ENCODE results near the gene GRWD1. TPM values are rescaled to one million over a fixed set of nuclear protein-coding genes. Genes with fewer than 3 reads are reported as not detected.

GRWD1 gene
- total and polyA plus RNA-seq, 2 of the 4 experiments (the other 2 are of a cell fraction): 22.0 to 22.5 TPM

DNA sequence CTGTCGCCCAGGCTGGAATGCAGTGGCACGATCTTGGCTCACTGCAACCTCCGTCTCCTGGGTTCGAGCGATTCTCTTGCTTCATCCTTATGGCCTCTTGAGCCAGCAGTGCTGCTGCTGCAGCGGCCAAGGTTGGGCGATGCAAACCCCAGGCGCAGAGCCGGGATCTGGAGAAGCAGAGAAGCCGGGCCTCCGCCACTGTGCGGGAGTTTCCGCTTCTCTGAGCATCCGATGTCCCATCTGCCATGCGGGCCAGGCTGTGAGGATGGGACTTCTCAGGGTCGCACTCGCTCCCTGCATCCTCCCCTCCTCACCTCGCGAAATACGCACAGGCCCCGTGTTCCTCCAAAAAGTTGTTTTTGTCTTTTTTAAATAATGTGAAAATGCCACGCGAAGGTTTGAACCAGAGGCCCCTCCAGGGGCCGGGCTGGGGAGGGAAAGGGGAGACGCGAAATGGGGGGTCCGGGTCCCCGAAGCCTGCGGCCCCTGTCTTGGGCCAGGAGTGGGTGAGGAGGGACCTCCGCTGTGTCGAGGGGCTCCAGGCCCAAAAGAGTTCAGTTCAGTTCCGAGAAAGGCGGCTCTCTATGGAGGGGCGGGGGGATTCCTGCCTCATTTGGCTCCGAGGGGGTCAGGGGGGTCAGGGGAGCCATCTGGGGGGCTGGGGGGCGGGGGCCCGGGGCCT is 39.3 kb downstream of the GRWD1 start:
- 77% methylated on average over 8 of the region's 37 CpGs; no CpG with 5 or more reads in 1 of the 2 experiments for WGBS, 2 experiments (ENCODE audit: extremely low coverage in 2 of 2, insufficient read length in 1 of 2)
- TF ChIP-seq, protein P1, sequence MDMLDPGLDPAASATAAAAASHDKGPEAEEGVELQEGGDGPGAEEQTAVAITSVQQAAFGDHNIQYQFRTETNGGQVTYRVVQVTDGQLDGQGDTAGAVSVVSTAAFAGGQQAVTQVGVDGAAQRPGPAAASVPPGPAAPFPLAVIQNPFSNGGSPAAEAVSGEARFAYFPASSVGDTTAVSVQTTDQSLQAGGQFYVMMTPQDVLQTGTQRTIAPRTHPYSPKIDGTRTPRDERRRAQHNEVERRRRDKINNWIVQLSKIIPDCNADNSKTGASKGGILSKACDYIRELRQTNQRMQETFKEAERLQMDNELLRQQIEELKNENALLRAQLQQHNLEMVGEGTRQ (IDR thresholded peaks at IDR 0.05; ENCODE audit: low read depth, low read length): no peak
- TF ChIP-seq NFE2L2 (IDR thresholded peaks at IDR 0.05; ENCODE audit: low read depth, low read length) (no peak), BHLHE40 (IDR thresholded peaks at IDR 0.05; ENCODE audit: low read depth, low read length) (no peak), SMC3 (IDR thresholded peaks at IDR 0.05; ENCODE audit: low read depth, low read length) (no peak), RCOR1 (IDR thresholded peaks at IDR 0.05; ENCODE audit: insufficient replicate concordance, low read length) (no peak), FOS (IDR thresholded peaks at IDR 0.05; ENCODE audit: low read depth, low read length) (no peak)
- TF ChIP-seq, protein P2, sequence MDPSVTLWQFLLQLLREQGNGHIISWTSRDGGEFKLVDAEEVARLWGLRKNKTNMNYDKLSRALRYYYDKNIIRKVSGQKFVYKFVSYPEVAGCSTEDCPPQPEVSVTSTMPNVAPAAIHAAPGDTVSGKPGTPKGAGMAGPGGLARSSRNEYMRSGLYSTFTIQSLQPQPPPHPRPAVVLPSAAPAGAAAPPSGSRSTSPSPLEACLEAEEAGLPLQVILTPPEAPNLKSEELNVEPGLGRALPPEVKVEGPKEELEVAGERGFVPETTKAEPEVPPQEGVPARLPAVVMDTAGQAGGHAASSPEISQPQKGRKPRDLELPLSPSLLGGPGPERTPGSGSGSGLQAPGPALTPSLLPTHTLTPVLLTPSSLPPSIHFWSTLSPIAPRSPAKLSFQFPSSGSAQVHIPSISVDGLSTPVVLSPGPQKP (IDR thresholded peaks at IDR 0.05; ENCODE audit: borderline replicate concordance, low read depth, low read length): no peak
- TF ChIP-seq, protein P3, sequence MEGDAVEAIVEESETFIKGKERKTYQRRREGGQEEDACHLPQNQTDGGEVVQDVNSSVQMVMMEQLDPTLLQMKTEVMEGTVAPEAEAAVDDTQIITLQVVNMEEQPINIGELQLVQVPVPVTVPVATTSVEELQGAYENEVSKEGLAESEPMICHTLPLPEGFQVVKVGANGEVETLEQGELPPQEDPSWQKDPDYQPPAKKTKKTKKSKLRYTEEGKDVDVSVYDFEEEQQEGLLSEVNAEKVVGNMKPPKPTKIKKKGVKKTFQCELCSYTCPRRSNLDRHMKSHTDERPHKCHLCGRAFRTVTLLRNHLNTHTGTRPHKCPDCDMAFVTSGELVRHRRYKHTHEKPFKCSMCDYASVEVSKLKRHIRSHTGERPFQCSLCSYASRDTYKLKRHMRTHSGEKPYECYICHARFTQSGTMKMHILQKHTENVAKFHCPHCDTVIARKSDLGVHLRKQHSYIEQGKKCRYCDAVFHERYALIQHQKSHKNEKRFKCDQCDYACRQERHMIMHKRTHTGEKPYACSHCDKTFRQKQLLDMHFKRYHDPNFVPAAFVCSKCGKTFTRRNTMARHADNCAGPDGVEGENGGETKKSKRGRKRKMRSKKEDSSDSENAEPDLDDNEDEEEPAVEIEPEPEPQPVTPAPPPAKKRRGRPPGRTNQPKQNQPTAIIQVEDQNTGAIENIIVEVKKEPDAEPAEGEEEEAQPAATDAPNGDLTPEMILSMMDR (conservative IDR thresholded peaks at IDR 0.05; ENCODE audit: low read depth, low read length): no peak
- DNase-seq (no peak), ATAC-seq (ENCODE audit: low read depth) (no peak)
- H2BK15ac ChIP-seq (ENCODE audit: low read depth, low read length): no peak overlapping the region
- H3K56ac ChIP-seq (ENCODE audit: extremely low read depth, insufficient read depth, low read length): no peak overlapping the region
- peaks cover 13% of the 10 kb centered on the region for H4K20me1 ChIP-seq (ENCODE audit: insufficient read depth, low read length)
- no peak overlapping the region for H2AK9ac ChIP-seq (replicated peaks; ENCODE audit: low read depth, low read length, poor library complexity)
- no peak overlapping the region for H2BK20ac ChIP-seq (ENCODE audit: low read depth, low read length)
- peaks cover 0 to 3% of the 10 kb centered on the region in 2 experiments; a peak in 1 of 4 replicates for H3K79me1 ChIP-seq (ENCODE audit: low read depth in 1 of 2, low read length in 2 of 2)
- no peak overlapping the region for H4K5ac ChIP-seq (ENCODE audit: low read depth, low read length)
- no peak overlapping the region for H3K14ac ChIP-seq (replicated peaks; ENCODE audit: low read depth, low read length)
- no peak overlapping the region for H3K9ac ChIP-seq (ENCODE audit: low read depth, low read length)
- H3K23ac ChIP-seq (ENCODE audit: low read depth, low read length): no peak overlapping the region
- dilution Hi-C loops (cut with HindIII; ENCODE audit: low sequenced_read_pairs, unreplicated experiment) (no loop called here), intact Hi-C loops (cut with micrococcal nuclease) (no loop called here), in situ Hi-C loops (cut with MboI; ENCODE audit: low sequenced_read_pairs) (no loop called here)
- H3K4me3 ChIP-seq (ENCODE audit: insufficient read depth, low read depth, low read length): no peak overlapping the region
- peaks cover 27% of the 10 kb centered on the region for H3K4me1 ChIP-seq (ENCODE audit: control insufficient read depth, insufficient read depth, low read length)
- no peak overlapping the region for H3K18ac ChIP-seq (ENCODE audit: low read depth, low read length)
- no peak overlapping the region for H2BK120ac ChIP-seq (ENCODE audit: low read depth, low read length)
- no peak overlapping the region; the same call in 1 of the 2 replicates for H2AK5ac ChIP-seq (ENCODE audit: low read depth, low read length)
- H3K9me1 ChIP-seq (ENCODE audit: insufficient read depth, low read length): peaks cover 16% of the 10 kb centered on the region
- no peak overlapping the region for H2AFZ ChIP-seq (replicated peaks; ENCODE audit: low read length, poor library complexity)
- H2BK5ac ChIP-seq (ENCODE audit: low read depth, low read length, poor library complexity, severe bottlenecking): no peak overlapping the region
- ChIA-PET CTCF (no interaction called here), POLR2A (ENCODE audit: unreplicated experiment) (no interaction called here)
- no TSS peak for BruUV-seq (replicated peaks)
- H3K27ac ChIP-seq (ENCODE audit: insufficient read depth, low read length): no peak overlapping the region
- H3K27me3 ChIP-seq (ENCODE audit: control insufficient read depth, insufficient read depth, low read length): no peaks in the 10 kb centered on the region
- H3K9me3 ChIP-seq (ENCODE audit: control insufficient read depth, insufficient read depth, low read length): no peaks in the 10 kb centered on the region
- H4K8ac ChIP-seq (ENCODE audit: low read depth in 2 of 2, low read length in 2 of 2): no peak overlapping the region
- H3K4me2 ChIP-seq (ENCODE audit: low read depth, low read length): no peak overlapping the region
- H4K91ac ChIP-seq (ENCODE audit: insufficient read depth, low read depth, low read length): no peak overlapping the region
- H3K4ac ChIP-seq (ENCODE audit: low read depth, low read length): no peak overlapping the region
- H3K36me3 ChIP-seq (ENCODE audit: control insufficient read depth, insufficient read depth, low read length): no peaks in the 10 kb centered on the region; the same call in 1 of the 2 replicates
